22Rv1 (cell line): ENCODE results near the gene TMEM150B.

ENCODE experiments used
- H3K27ac ChIP-seq: fragments of 450-650 bp; 2 replicates; pipeline ENCODE4 v1.5.1; 2017
- ZFX ChIP-seq: fragments of 450-650 bp; IDR thresholded peaks from 2 replicates; pipeline ENCODE4 v1.6.1; 2017; ENCODE audit warnings: antibody characterized with exemption, borderline replicate concordance
- TF ChIP-seq, protein P1 (sequence below): fragments of 450-650 bp; IDR thresholded peaks from 2 replicates; pipeline ENCODE4 v1.5.1; 2017; ENCODE audit warnings: mild to moderate bottlenecking

Gene TMEM150B

DNA sequence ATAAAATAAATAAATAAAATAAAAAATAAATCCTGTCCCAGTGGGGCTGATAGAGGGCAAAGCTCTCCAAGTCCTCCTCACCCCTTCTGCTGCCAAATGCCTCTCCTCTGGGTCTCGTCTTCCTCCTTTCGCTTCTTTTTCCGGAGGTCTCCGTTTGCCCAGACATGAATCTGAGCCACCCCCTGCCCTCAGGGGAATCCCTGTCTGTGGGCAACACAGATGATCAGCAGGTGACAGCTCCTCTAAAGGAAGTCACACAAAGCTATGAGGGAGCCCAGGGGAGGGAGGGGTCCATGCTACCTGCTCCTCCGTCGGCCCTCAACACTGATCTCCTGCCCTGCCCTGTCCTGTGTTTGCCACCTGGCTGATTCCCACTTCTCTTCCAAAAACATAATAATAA is 479 bp downstream of the TMEM150B start:
- TF ChIP-seq, protein P1, sequence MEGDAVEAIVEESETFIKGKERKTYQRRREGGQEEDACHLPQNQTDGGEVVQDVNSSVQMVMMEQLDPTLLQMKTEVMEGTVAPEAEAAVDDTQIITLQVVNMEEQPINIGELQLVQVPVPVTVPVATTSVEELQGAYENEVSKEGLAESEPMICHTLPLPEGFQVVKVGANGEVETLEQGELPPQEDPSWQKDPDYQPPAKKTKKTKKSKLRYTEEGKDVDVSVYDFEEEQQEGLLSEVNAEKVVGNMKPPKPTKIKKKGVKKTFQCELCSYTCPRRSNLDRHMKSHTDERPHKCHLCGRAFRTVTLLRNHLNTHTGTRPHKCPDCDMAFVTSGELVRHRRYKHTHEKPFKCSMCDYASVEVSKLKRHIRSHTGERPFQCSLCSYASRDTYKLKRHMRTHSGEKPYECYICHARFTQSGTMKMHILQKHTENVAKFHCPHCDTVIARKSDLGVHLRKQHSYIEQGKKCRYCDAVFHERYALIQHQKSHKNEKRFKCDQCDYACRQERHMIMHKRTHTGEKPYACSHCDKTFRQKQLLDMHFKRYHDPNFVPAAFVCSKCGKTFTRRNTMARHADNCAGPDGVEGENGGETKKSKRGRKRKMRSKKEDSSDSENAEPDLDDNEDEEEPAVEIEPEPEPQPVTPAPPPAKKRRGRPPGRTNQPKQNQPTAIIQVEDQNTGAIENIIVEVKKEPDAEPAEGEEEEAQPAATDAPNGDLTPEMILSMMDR: no peak
- no peak for TF ChIP-seq ZFX
- H3K27ac ChIP-seq: no peak overlapping the region

DNA sequence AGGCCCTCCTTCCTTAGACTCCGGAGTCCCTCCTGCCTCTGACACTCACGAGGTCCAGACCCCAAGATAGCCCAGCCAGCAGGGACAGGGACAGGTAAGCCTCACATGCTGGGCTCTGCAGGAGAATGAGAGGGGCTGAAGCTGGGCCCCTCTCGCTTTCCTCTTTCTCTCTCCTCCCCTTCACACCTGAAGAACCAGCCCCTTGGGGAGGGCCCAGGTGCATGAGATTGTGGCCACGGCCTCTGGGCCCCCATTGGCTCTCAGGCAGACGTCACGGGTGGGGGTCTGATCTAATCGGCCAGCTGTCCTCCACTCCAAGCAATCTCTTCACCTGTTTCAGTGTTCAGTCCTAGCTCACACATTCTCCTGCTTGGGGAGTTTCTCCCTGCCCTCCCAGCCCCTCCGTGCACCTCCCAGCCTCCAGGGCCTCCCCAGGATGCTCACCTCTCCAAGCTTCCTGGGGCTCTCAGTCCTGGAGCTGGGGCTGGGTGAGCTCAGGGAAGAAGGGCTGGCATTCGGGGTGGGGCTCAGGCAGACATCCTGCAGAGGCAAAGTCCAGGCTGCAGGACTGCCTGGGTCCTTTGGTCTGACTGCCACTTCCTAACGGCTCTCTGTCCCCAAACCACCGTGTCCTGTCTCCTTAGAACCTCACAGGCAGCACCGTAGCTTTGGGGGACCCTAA is 2.8 kb downstream of the TMEM150B start:
- TF ChIP-seq, protein P1: no peak
- no peak for TF ChIP-seq ZFX

DNA sequence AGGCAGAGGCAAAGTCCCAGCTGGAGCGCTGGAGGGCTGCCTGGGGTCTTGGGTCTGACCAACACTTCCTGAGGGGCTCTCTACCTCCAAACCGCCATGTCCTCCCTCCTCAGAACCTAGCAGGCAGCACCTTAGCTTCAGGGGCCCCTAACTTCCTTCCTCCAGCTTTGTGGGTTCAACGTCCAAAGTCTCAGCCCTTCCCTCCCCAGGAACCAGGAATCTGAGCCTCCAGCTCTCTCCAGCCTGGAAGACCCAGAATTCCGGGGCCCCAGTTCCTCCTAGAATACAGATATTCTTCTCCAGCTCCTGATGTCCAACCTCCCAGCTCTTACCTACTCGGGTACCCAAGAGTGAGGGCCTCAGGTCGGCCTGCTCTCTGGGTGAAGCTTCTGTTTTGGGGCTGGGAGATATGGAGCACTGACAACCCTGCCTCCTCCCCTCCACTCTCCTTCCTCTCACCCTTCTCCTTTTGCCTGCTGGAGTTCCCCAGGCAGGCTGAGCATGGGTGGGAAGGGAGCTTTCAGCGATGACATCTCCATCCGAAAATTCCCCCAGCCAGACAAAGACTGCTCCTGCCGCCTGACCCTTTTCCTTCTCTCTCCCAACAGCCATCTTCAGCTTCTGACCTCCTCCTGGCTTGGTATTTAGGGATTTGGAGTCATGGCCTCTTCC is 3.5 kb downstream of the TMEM150B start:
- TF ChIP-seq, protein P1: no peak
- no peak for TF ChIP-seq ZFX
- no peak overlapping the region for H3K27ac ChIP-seq

More for the DNA sequence above, 2.8 kb downstream of the TMEM150B start:
- H3K27ac ChIP-seq: no peak overlapping the region

GRCh38 chr19:55320844-55321419 is 4.2 kb downstream of the TMEM150B start:
- TF ChIP-seq, protein P1: no peak
- TF ChIP-seq ZFX: no peak
- no peak overlapping the region for H3K27ac ChIP-seq

DNA sequence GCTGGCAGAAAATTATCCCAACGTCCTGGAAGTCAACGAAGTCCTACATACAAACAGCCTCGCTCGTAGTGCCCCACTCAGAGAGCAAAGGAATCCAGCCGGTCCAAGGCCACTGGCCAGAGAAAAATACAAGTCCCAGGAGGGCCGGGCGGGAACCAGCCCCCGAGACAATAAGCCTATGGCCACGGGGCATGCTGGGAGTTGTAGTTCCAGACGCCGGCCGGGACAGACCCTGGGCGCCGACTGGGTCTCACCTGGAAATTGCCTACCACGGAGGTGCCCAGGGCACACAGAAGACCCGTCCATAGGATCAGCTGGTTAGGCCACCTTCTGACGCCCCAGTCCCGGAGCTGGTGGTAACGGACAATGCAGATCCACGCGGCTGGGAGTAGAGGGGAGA is 5.4 kb downstream of the TMEM150B start:
- no peak overlapping the region for H3K27ac ChIP-seq
- TF ChIP-seq, protein P1: no peak
- no peak for TF ChIP-seq ZFX

DNA sequence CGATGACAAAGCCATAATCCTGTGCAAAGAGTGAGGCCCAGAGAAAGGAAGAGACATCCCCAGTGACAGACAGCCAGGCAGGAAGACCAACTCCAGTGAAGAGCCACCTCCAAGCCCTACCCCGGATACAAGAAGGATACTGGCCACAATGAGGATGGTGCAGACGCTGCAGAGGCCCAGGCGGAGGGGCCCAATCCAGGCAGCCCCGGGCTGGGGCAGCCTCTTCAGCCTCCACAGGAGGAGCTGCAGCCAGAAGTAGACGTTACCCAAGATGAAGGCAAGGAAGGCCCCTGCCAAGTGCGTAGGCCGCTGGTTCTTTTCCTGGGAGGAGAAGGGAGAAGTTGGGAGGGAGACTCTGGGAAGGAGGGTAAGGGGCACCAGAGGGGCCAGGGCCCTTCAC is 8.5 kb downstream of the TMEM150B start:
- TF ChIP-seq ZFX: no peak
- TF ChIP-seq, protein P1: no peak
- H3K27ac ChIP-seq: no peak overlapping the region
